K562 (cell line): ENCODE measurements around the gene IFNA17. TPM values are rescaled to one million over a fixed set of nuclear protein-coding genes. Genes with fewer than 3 reads are reported as not detected.

Experiments used
- ATAC-seq: fragments of 200-7000 bp; cut with Tn5 transposase; 3 replicates; pipeline ENCODE4 v1.9.1; 2020; ENCODE audit warnings: moderate library complexity
- BruUV-seq: library from RNA; stranded (reverse); fragments of 400-500 nt; replicated peaks from 2 replicates; lab custom pipeline; 2021; lab: Mats Ljungman, UMichigan
- CTCF ChIA-PET: fragments of 300-600 bp; formaldehyde crosslinking; extraction: SDS; loops from one replicate; lab custom pipeline; 2021; ENCODE audit warnings: low intra/inter-chr PET ratio; lab: Yijun Ruan, JAX
- POLR2A ChIA-PET: fragments of 300-600, 350-650 bp; sonication (Branson Sonifier 250); formaldehyde crosslinking; extraction: SDS; loops from one replicate; lab custom pipeline; 2021; ENCODE audit warnings: antibody characterized with exemption, inconsistent platforms; lab: Yijun Ruan, JAX
- DNase-seq, 4 experiments: peaks; one replicate each; pipeline versions ENCODE4 v3.0.0 to v3.0.0-alpha.2; 2011 to 2018; ENCODE audit warnings: low spot score in 3 of 4, mixed read lengths in 3 of 4; ENCODE audit errors: extremely low read depth in 1 of 4
- FAIRE-seq: peaks from 2 replicates; lab custom pipeline; 2011; peaks lifted over from hg19 to GRCh38; lab: Jason Lieb, UNC
- H2AFZ ChIP-seq: 2 replicates; pipeline ENCODE4 v1.6.0; 2011; ENCODE audit warnings: low read depth, low read length, control low read depth, inconsistent platforms
- H3K27ac ChIP-seq: fragments of 200-600 bp; 3 replicates; pipeline ENCODE4 v1.8.0; 2011; ENCODE audit warnings: low read depth, mild to moderate bottlenecking, control low read depth, inconsistent platforms, low read length, moderate library complexity, mixed read lengths; ENCODE audit errors: extremely low read depth
- H3K27me3 ChIP-seq, 2 experiments: fragments of 300-600 bp in 1 of 2; 2 replicates in 1 of 2; 3 replicates in 1 of 2; pipeline versions ENCODE4 v1.6.0 to v1.8.0; 2011; ENCODE audit warnings: inconsistent platforms in 2 of 2, low read length in 2 of 2, mild to moderate bottlenecking in 1 of 2, mixed read lengths in 1 of 2, moderate library complexity in 1 of 2; ENCODE audit not compliant: control insufficient read depth in 2 of 2, insufficient read depth in 2 of 2
- H3K36me3 ChIP-seq: fragments of 300-600 bp; 3 replicates; pipeline ENCODE4 v1.8.0; 2011; ENCODE audit warnings: mild to moderate bottlenecking, low read length, inconsistent platforms; ENCODE audit not compliant: control insufficient read depth, insufficient read depth
- H3K4me1 ChIP-seq, 2 experiments: fragments of 200-600 bp in 1 of 2; replicated peaks in 1 of 2; 2 replicates in 1 of 2; 3 replicates in 1 of 2; pipeline versions ENCODE4 v1.5.1 to v1.8.0; 2011; ENCODE audit warnings: inconsistent platforms in 2 of 2, low read length in 2 of 2, mild to moderate bottlenecking in 1 of 2, mixed read lengths in 1 of 2, moderate library complexity in 1 of 2; ENCODE audit not compliant: control insufficient read depth in 2 of 2, insufficient read depth in 2 of 2
- H3K4me2 ChIP-seq: 2 replicates; pipeline ENCODE4 v1.6.1; 2011; ENCODE audit warnings: low read length, control low read depth, inconsistent platforms, mixed read lengths; ENCODE audit not compliant: insufficient read depth
- H3K4me3 ChIP-seq: fragments of 200-600 bp; sonication (generic), shearing (Covaris generic); 2 replicates; pipeline ENCODE4 v1.5.1; 2016; ENCODE audit warnings: control low read depth, inconsistent platforms
- H3K79me2 ChIP-seq: fragments of 200-600 bp; 3 replicates; pipeline ENCODE4 v1.8.0; 2011; ENCODE audit warnings: low read length, inconsistent platforms; ENCODE audit not compliant: control insufficient read depth, insufficient read depth
- H3K9ac ChIP-seq, 2 experiments: 2 replicates each; pipeline versions ENCODE4 v1.6.0 to v1.6.1; 2011; ENCODE audit warnings: low read depth in 2 of 2, low read length in 2 of 2, control low read depth in 1 of 2, inconsistent platforms in 1 of 2, mild to moderate bottlenecking in 1 of 2, mixed read lengths in 1 of 2; ENCODE audit not compliant: insufficient read depth in 1 of 2
- H3K9me1 ChIP-seq: one replicate; pipeline ENCODE4 v1.6.0; 2011; ENCODE audit warnings: inconsistent platforms, mild to moderate bottlenecking, low read length, moderate library complexity; ENCODE audit not compliant: control insufficient read depth, insufficient read depth
- H3K9me3 ChIP-seq: replicated peaks from 2 replicates; pipeline ENCODE4 v1.5.1; 2011; ENCODE audit warnings: low read depth, low read length, inconsistent platforms; ENCODE audit not compliant: control insufficient read depth, insufficient read depth
- H4K20me1 ChIP-seq: replicated peaks from 2 replicates; pipeline ENCODE4 v1.6.1; 2011; ENCODE audit warnings: low read length, inconsistent platforms, mixed read lengths; ENCODE audit not compliant: control insufficient read depth, insufficient read depth
- ATF1 ChIP-seq, 2 experiments: fragments of 450-650 bp in 1 of 2; IDR thresholded peaks; 2 replicates each; pipeline ENCODE4 v1.6.1; 2016; ENCODE audit warnings: missing compliant biosample characterization in 1 of 2, missing genetic modification characterization in 1 of 2
- HMGXB4 ChIP-seq: sonication (generic); formaldehyde crosslinking; IDR thresholded peaks from 2 replicates; pipeline ENCODE4 v1.8.1; 2023; ENCODE audit warnings: mild to moderate bottlenecking, missing genetic modification reagents
- KLF10 ChIP-seq: fragments of 250-450 bp; sonication (Bioruptor Pico); IDR thresholded peaks from 2 replicates; pipeline ENCODE4 v1.6.1; 2021; ENCODE audit warnings: matching md5 sums
- L3MBTL2 ChIP-seq: fragments of 450-650 bp; IDR thresholded peaks from 2 replicates; pipeline ENCODE4 v1.6.1; 2016; ENCODE audit warnings: mild to moderate bottlenecking, moderate library complexity
- MCM5 ChIP-seq: fragments of 450-650 bp; IDR thresholded peaks from 2 replicates; pipeline ENCODE4 v1.6.1; 2016; ENCODE audit warnings: low read depth
- SMAD1 ChIP-seq: fragments of 150-350 bp; IDR thresholded peaks from 2 replicates; pipeline ENCODE4 v1.6.1; 2014; ENCODE audit warnings: low read length, low read depth; ENCODE audit not compliant: partially characterized antibody
- U2AF2 ChIP-seq: fragments of 200-400 bp; formaldehyde crosslinking; optimal IDR thresholded peaks from 2 replicates; pipeline ENCODE3; 2017; ENCODE audit warnings: low read depth, mild to moderate bottlenecking, low read length
- ZBTB49 ChIP-seq: sonication (generic); formaldehyde crosslinking; IDR thresholded peaks from 2 replicates; pipeline ENCODE4 v1.8.0; 2022; ENCODE audit warnings: missing genetic modification reagents, mild to moderate bottlenecking, borderline replicate concordance
- WGBS: fragments of 100-300 bp; shearing (Covaris generic); methylation state at CpG from one replicate; pipeline ENCODE4 v1.1.6; 2016; ENCODE audit warnings: low coverage, mixed read lengths; ENCODE audit not compliant: insufficient coverage; ENCODE audit errors: missing lambda C conversion rate; 5-methylcytosine and 5-hydroxymethylcytosine counted together
- in situ Hi-C: fragments of 300-500 bp; cut with MboI; formaldehyde crosslinking; loops from 4 replicates; pipeline ENCODE4 v1.15.0; 2018; ENCODE audit warnings: inconsistent platforms, mixed read lengths
- intact Hi-C: fragments of 100-400 bp; cut with micrococcal nuclease; formaldehyde crosslinking; loops from 2 replicates; pipeline ENCODE4 v1.14.2; 2022
- polyA plus RNA-seq, 8 experiments: library from polyadenylated mRNA; depleted of rRNA in 4 of 8; stranded (reverse) in 5 of 8; unstranded in 3 of 8; fragments of >200 nt; fragmentation: Nextera tagmentation in 2 of 8; fragmentation: Illumina TruSeq in 1 of 8; extraction: Ambion mirVana in 2 of 8; extraction: Trizol in 1 of 8; gene quantifications; 2 replicates each; pipeline versions ENCODE4 v1.2.1 to v1.2.3, GENCODE V29; 2011 to 2014; ENCODE audit warnings: inconsistent platforms in 1 of 8, missing spikeins in 1 of 8
- total RNA-seq, 7 experiments: library from RNA; depleted of rRNA in 6 of 7; stranded (reverse); fragments of >200 nt in 6 of 7; fragmentation: Illumina TruSeq in 2 of 7; extraction: Trizol in 2 of 7; gene quantifications; 2 replicates each; pipeline versions ENCODE4 v1.2.1 to v1.2.3, GENCODE V29; 2011 to 2021; ENCODE audit warnings: low replicate concordance in 1 of 7
- TF ChIP-seq, protein P1 (sequence below), 2 experiments: fragments of 450-650 bp; formaldehyde crosslinking in 1 of 2; IDR thresholded peaks; 2 replicates each; pipeline versions ENCODE4 v1.4.0 to v1.6.1; 2014 to 2020; ENCODE audit warnings: mild to moderate bottlenecking in 2 of 2, borderline replicate concordance in 1 of 2, low read depth in 1 of 2

IFNA17 gene
- total and polyA plus RNA-seq, 9 of the 15 experiments (the other 6 are each of a cell fraction or from before 2014, with no cell fraction given) = not detected

DNA sequence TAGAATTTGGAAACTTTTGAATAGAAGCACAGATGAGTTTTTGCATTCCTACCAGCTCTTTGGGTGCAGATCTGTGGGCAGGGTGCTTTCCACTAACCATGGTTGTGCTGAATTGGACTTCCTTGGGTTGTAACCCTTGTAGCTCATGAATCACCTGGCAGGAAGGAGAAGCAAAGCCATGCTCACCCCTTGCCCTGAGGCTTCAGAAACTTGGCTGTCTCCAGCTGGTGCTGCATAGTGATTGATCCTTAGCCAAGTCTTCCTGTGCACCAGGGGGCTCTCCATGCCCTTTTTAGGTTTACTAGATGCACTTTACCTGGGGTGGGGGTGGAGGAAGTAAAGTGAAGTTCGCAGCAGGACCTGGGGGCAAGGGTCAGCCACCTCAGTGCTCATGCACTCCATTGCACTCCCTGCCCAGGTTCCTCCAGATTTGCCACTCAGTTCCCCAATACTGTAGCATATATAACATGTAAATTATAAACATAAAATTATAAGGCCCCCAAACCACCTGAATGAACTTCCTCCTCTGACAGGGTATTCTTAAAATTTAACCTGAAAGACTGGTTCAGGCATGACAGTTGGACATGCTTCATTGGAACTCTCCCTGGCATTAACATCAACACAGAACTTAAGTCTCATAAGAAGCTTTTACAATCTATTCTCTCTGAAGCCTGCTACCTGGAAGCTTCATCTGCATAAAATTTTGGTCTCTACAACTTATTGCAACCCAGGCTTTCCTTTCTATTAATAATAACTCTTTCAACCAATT lies 37.6 kb upstream of the IFNA17 start:
- H3K9me1 ChIP-seq = no peaks in the 10 kb centered on the region
- ChIA-PET CTCF (no interaction called here), POLR2A (no interaction called here)
- FAIRE-seq (no peak), ATAC-seq (no peak), DNase-seq (no peak)
- in situ Hi-C loops (no loop called here), intact Hi-C loops (no loop called here)
- H3K36me3 ChIP-seq = no peaks in the 10 kb centered on the region
- BruUV-seq = no TSS peak
- no peaks in the 10 kb centered on the region for H3K79me2 ChIP-seq
- H3K4me2 ChIP-seq = no peak overlapping the region
- no peaks in the 10 kb centered on the region for H3K27me3 ChIP-seq
- no peaks in the 10 kb centered on the region for H3K4me1 ChIP-seq
- no peak overlapping the region for H3K4me3 ChIP-seq
- H4K20me1 ChIP-seq = no peaks in the 10 kb centered on the region
- WGBS = no CpG with 5 or more reads among the region's 1 CpG
- H3K27ac ChIP-seq = no peak overlapping the region
- H3K9me3 ChIP-seq = no peaks in the 10 kb centered on the region
- no peak overlapping the region for H2AFZ ChIP-seq
- H3K9ac ChIP-seq = no peak overlapping the region
- TF ChIP-seq MCM5 = no peak
- TF ChIP-seq KLF10 = no peak
- no peak for TF ChIP-seq ZBTB49
- no peak for TF ChIP-seq L3MBTL2
- no peak for TF ChIP-seq ATF1 (CRISPR knock-in tag; IDR thresholded peaks at IDR 0.05)
- TF ChIP-seq ATF1 (tag; IDR thresholded peaks at IDR 0.05) = no peak
- TF ChIP-seq SMAD1 = no peak
- TF ChIP-seq HMGXB4 (CRISPR knock-in tag) = no peak
- no peak for TF ChIP-seq U2AF2
- TF ChIP-seq, protein P1, sequence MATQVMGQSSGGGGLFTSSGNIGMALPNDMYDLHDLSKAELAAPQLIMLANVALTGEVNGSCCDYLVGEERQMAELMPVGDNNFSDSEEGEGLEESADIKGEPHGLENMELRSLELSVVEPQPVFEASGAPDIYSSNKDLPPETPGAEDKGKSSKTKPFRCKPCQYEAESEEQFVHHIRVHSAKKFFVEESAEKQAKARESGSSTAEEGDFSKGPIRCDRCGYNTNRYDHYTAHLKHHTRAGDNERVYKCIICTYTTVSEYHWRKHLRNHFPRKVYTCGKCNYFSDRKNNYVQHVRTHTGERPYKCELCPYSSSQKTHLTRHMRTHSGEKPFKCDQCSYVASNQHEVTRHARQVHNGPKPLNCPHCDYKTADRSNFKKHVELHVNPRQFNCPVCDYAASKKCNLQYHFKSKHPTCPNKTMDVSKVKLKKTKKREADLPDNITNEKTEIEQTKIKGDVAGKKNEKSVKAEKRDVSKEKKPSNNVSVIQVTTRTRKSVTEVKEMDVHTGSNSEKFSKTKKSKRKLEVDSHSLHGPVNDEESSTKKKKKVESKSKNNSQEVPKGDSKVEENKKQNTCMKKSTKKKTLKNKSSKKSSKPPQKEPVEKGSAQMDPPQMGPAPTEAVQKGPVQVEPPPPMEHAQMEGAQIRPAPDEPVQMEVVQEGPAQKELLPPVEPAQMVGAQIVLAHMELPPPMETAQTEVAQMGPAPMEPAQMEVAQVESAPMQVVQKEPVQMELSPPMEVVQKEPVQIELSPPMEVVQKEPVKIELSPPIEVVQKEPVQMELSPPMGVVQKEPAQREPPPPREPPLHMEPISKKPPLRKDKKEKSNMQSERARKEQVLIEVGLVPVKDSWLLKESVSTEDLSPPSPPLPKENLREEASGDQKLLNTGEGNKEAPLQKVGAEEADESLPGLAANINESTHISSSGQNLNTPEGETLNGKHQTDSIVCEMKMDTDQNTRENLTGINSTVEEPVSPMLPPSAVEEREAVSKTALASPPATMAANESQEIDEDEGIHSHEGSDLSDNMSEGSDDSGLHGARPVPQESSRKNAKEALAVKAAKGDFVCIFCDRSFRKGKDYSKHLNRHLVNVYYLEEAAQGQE (IDR thresholded peaks at IDR 0.05; ENCODE audit: borderline replicate concordance) = no peak
- TF ChIP-seq, protein P1 (CRISPR knock-in tag; IDR thresholded peaks at IDR 0.05; ENCODE audit: low read depth) = no peak
